GM19468 (cell line): ENCODE data around the gene TWF1.

Experiments used
- ATAC-seq: cut with Tn5 transposase; IDR thresholded peaks from one replicate; pipeline ENCODE4 v1.9.1; 2021; ENCODE audit warnings: mild to moderate bottlenecking, moderate library complexity, moderate number of reproducible peaks; ENCODE audit not compliant: unreplicated experiment; ENCODE audit errors: extremely low read depth

Gene TWF1

DNA sequence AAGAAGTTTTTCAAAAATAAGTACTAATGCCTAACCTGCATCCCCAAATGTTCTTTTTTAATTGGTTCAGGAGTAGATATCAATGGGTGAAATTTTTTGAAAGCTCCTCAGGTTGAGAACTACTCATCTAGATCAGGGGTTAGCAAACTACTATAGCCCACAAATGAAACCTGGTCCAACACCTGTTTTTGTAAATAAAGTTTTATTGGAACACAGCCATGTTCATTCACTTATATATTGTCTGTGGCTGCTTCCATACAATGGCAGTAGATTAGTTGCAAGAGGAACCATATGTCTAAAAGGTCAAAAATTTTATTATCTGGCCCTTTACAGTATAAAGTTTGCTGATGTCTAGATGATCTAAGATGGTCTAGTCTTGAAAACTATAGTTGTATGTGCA, 61.3 kb downstream of the TWF1 start:
- ATAC-seq: no peak
